ENCODE measurements around the gene STAG1.

DNA sequence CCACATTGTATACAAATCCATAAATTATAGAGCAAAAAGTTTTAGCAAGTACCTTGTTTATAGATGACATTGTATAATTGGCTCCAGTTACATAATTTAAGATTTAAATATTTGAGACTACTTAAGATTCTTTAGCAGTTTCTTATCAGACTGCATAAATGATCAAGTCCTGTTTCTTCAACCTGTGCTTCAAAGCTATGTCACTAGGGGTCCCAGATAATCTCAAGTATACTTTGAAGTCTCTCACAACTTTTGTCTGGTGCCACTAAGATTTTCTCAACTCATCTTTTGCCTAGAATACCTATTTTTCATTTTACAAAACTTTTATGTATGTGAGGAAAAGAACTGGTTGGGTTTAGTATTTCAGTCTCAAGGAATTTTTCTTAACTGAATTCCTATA lies 205.5 kb downstream of the STAG1 start:
- TF ChIP-seq, protein P1, sequence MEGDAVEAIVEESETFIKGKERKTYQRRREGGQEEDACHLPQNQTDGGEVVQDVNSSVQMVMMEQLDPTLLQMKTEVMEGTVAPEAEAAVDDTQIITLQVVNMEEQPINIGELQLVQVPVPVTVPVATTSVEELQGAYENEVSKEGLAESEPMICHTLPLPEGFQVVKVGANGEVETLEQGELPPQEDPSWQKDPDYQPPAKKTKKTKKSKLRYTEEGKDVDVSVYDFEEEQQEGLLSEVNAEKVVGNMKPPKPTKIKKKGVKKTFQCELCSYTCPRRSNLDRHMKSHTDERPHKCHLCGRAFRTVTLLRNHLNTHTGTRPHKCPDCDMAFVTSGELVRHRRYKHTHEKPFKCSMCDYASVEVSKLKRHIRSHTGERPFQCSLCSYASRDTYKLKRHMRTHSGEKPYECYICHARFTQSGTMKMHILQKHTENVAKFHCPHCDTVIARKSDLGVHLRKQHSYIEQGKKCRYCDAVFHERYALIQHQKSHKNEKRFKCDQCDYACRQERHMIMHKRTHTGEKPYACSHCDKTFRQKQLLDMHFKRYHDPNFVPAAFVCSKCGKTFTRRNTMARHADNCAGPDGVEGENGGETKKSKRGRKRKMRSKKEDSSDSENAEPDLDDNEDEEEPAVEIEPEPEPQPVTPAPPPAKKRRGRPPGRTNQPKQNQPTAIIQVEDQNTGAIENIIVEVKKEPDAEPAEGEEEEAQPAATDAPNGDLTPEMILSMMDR (IDR thresholded peaks at IDR 0.05), result no peak
- TF ChIP-seq POLR2A (IDR thresholded peaks at IDR 0.05) (no peak), EP300 (IDR thresholded peaks at IDR 0.05) (no peak)

All from tibial nerve (tissue), 4 donors.